ENCODE measurements around the gene HOXD8.

The HOXD8 gene

DNA sequence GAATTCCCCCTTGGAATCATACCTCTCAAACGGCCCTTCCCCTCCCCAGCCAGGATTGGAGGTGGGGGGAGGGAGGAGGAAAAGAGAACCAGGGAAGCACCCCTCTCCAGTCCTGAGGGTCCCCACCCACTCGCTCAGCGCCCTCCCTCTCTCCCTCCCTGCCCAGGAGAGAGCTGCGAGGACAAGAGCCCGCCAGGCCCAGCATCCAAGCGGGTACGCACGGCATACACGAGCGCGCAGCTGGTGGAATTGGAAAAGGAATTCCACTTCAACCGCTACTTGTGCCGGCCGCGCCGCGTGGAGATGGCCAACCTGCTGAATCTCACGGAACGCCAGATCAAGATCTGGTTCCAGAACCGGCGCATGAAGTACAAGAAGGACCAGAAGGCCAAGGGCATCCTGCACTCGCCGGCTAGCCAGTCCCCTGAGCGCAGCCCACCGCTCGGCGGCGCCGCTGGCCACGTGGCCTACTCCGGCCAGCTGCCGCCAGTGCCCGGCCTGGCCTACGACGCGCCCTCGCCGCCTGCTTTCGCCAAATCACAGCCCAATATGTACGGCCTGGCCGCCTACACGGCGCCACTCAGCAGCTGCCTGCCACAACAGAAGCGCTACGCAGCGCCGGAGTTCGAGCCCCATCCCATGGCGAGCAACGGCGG is 42.0 kb downstream of the HOXD8 start:
- DNase-seq (ENCODE audit: low read depth in 2 of 3, low spot score in 1 of 3), result no peak

DNA sequence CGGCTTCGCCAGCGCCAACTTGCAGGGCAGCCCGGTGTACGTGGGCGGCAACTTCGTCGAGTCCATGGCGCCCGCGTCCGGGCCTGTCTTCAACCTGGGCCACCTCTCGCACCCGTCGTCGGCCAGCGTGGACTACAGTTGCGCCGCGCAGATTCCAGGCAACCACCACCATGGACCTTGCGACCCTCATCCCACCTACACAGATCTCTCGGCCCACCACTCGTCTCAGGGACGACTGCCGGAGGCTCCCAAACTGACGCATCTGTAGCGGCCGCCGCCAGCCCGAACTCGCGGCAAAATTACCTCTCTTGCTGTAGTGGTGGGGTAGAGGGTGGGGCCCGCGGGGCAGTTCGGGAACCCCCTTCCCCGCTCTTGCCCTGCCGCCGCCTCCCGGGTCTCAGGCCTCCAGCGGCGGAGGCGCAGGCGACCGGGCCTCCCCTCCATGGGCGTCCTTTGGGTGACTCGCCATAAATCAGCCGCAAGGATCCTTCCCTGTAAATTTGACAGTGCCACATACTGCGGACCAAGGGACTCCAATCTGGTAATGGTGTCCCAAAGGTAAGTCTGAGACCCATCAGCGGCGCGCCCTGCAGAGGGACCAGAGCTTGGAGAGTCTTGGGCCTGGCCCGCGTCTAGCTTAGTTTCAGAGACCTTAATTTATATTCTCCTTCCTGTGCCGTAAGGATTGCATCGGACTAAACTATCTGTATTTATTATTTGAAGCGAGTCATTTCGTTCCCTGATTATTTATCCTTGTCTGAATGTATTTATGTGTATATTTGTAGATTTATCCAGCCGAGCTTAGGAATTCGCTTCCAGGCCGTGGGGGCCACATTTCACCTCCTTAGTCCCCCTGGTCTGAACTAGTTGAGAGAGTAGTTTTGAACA is 42.7 kb downstream of the HOXD8 start:
- DNase-seq (ENCODE audit: low read depth in 2 of 3, low spot score in 1 of 3), result no peak

GRCh38 chr2:176172895-176173566 is 43.5 kb downstream of the HOXD8 start:
- DNase-seq (ENCODE audit: low read depth in 2 of 3, low spot score in 1 of 3), result no peak

GRCh38 chr2:176173567-176174381 is 44.3 kb downstream of the HOXD8 start:
- no peak for DNase-seq (ENCODE audit: low read depth in 2 of 3, low spot score in 1 of 3)

GRCh38 chr2:176174382-176174823 is 44.9 kb downstream of the HOXD8 start:
- no peak for DNase-seq (ENCODE audit: low read depth in 2 of 3, low spot score in 1 of 3)

- no peak for DNase-seq (ENCODE audit: low read depth in 2 of 3, low spot score in 1 of 3)
Observed at GRCh38 chr2:176174824-176175708, 45.6 kb downstream of the HOXD8 start.

DNA sequence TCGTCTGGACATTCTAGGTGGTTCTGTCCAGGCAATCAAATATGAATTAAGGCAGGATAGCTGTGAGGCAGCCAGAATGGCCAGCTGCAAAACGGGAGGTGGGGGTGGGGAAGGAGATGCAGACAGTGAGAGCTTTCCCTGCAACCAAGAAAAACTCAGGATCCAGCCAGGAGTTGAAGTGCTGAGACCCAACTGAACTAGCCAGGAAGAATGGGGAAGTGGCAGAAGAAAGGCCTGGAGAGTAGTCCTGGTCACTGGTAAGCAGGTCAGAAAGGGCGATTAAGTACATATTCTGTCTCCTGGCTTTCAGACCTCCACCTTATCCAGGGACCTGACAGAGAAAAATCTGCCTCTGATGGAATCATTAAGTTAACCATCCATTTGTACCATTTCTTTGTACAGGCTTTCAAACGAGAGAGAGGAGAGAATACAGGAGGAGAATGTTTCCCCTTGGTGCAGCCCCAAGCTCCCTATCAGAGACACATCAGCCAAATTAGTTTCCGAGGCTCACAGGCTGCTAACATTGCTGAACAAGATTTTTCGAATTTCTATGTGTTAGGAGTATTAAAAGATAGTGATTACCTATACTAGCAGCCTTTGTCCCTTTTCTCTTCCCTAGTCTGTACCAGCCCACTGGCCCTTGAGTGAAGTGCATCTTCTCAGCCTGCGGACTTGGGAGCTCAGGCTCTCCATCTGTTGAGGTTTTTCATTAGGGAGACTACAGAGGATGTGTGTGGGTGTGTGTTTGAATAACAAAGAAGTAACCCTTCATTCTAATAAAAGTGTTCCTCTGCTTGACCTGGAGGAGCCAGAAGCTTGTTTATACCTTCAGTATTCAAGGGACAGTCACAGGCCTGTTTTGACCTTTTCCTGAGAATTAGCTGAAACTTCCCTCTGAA is 46.5 kb downstream of the HOXD8 start:
- DNase-seq (ENCODE audit: low read depth in 2 of 3, low spot score in 1 of 3), result no peak

GRCh38 chr2:176177580-176178037 is 48.1 kb downstream of the HOXD8 start:
- no peak for DNase-seq (ENCODE audit: low read depth in 2 of 3, low spot score in 1 of 3)

DNA sequence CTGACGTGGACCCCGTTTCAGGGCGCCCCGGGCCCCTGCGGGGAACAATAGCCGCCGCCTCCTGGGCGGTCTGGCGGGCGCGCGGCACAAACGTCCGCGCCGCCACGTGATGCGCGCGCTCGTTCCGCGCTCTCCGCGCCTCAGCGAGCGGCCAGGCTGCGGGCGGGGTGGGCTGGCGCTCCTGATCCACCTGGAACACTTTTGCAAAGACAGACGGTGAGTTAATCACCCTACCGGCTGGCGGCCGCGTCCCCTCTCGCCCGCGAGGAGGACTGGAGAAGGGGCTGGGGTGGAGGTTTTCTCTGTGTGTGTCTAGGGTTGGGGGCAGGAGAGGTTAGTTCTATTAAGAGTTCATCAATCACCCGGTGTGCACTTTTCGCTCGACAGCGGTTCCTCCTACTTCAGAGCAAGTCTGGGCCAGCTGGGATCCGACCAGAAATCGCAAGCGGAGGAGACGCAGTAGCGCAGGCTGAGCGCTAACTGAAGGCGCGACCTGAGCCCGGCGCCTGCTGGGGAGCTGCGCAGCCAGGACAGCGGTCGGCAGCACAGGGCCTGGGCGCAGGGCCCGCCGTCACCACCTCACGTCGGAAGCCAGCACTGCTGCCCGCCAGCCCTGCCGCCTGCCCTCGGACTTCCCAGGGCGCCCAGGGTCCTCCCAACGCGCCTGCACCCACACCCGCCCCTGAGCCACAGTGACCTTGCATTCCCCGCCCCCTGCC is 48.7 kb downstream of the HOXD8 start:
- no peak for DNase-seq (ENCODE audit: low read depth in 2 of 3, low spot score in 1 of 3)

- no peak for DNase-seq (ENCODE audit: low read depth in 2 of 3, low spot score in 1 of 3)
Observed at GRCh38 chr2:176178757-176179295, 49.3 kb downstream of the HOXD8 start.

- no peak for DNase-seq (ENCODE audit: low read depth in 2 of 3, low spot score in 1 of 3)
Observed at GRCh38 chr2:176181551-176181950, 52.0 kb downstream of the HOXD8 start.

All from stimulated activated CD4-positive, alpha-beta T cell treated with anti-CD3 and anti-CD28 coated beads, Interleukin-12 subunit alpha, Interleukin-12 subunit beta, amount 100 ng/mL, for 48 hours (primary cell).